NCI-H1694 (cell line): ENCODE data around the gene NRG3.
"Not testable (repeated sequence)": the region's sequence is repeated elsewhere in the genome, so short reads cannot be mapped to it uniquely, and the experiment has no call there.

Experiments used
- DNase-seq: peaks from one replicate; lab custom pipeline; 2025; lab: John Stamatoyannopoulos, UW

Gene NRG3

DNA sequence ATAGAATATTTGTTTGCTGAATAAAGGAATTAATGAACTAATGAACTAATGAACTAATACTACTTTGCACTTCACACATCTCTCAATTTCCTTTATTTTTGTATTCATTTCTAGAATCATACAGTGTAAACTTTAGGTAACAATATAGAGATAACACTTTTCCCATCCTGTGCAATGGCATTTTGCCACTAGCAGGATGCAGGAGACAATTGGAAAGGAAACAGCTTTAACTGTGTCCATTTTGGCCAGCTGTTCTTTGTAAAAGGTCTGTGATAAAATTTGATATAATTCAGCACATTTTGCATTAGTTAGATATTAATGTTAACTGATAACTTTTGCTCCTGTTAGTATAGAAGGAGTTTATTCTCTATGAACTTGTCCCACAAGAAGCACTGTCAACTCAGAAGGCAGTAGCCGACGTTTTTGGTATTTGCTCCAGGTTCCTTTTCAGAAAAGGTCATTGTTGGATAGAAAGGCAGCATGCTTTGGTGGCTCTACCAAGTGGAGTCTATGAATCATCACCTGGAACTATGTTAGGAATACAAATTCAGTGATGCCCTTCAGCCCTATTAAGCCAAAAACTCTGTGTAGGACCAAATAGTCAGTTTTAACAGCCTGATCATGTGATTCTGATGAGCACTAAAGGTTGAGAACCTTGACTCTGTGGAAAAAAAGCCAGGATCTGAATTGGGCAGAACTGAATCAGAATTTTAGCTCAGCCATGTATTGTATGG is 86.6 kb downstream of the NRG3 start:
- DNase-seq, result no peak

DNA sequence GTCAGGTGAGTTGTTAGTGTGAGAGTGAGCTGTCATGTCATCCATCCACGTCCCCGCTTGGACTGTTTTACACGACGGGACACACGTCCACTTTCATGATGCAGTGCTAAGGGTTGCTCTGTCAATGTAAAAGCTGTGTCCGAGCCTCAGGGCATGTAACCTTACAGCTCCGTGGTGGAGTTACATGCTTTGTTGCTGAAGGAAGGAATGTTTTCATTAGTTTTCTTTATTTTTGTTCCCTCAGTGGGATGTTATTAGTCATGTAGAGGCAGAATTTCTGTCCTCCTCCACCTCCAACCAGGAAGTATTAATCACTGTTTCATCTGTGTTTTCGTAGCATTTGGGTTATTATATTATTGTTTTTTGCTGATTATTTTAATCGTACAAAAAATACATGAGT is 88.6 kb downstream of the NRG3 start:
- no peak for DNase-seq

DNA sequence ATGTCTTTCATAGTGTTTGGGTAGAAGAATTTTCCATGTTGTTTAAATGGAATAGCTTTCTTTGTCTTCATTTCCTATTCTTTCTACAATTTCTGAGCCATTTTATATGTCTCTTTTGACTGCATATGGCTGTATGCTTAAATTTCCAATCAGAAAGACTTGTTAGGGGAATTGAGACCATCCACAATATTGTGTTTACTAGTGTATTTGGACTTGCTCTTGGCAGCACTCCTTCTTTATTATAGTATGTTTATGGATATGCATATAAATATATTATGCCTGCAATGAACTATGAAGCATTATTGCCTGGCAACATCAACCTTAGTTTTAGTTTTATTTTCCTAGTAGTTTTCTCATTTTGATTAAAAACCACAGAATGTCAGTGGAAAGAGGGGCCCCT is 92.7 kb downstream of the NRG3 start:
- no peak for DNase-seq

DNA sequence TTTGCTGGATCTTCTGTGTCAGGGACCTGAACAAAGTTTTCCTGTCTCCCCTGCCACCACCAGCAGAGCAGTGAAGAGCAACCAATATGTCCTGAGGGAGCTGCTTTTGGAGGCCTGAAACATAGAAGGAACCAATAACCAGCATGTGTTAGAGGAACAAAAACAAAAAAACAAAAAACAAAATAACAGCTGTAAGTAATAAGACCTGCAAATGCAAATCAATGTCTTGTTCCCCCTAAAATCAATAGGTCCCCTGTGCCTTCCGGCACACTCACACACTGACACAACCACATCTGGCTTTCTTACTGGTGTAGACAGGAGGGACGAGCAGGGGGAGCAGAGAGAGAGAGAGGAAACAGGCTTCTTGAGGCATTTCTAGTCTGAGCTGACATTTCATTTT is 94.1 kb downstream of the NRG3 start:
- no peak for DNase-seq

DNA sequence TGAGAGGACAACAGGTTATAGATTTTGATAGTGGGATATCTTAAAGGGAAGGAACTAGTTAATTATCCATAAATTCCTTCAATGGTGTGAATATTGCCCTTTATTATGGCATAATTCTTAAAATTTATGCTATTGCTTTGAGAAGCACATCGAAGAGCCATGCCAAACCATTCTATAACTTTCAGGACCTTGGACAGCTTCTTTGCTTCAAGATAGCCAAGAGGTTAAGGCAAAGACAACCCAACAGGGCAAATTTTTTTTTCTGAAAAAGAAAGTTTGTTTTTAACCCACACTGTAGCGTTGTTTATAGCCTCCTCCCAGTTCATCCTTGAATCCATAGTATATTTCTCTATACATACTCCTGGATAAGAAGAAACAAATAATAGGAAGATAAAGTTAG is 103.2 kb downstream of the NRG3 start:
- DNase-seq, result no peak

DNA sequence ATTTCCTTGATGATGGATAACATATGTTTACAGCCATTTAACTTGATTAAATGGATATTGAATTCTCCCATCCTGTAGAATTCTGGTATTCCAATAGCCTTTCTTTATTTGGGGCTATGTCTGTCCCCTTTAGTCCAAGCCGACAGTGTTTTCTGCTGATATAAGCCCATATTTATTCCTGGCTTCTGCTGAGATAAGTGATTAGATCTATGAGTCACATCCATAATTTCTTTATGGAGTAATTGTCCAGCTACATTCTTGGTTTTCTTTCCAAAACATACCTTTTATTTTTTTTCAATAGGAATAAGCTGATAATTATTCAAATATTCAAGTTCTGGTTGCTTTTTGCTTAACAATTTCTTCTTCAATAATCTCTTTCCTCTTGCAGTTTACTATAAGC is 106.7 kb downstream of the NRG3 start:
- no peak for DNase-seq

DNA sequence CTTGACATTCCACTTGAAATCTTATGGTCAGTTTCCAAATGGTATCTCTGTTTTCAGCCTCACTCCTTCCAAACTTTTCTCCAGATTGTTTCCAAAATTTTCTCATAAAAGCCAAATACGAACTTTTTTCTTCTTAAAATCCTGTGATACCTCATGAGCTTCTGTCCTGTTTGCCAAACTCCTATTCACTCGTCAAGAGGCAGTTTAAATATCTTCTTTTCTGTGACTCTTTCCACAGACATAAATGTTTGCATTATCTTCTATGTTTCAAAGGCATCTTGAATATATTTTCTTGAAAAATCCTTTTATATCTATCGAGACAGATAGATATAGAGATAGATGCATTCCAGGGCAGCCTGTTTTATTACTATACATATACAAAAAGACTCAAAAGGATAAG is 109.4 kb downstream of the NRG3 start:
- DNase-seq, result no peak

DNA sequence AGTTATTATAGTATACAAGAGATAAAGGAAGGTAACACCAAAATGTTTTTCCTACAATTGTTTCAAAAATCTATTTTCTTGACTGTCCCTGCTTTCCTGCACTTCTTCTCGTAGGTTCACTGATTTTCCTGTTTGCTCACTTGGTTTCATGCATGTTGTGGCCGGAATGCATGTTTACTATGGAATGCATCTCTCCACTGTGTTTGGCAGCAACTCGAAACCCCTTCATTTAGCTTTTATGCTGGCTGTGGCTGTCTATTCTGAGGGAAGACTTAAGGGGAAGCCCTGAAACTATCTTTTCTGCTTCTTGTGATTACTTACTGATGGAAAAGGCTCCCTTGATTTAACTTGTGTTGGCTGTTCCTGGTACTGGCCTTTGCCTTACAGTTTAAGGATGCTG is 120.3 kb downstream of the NRG3 start:
- DNase-seq, result no peak

DNA sequence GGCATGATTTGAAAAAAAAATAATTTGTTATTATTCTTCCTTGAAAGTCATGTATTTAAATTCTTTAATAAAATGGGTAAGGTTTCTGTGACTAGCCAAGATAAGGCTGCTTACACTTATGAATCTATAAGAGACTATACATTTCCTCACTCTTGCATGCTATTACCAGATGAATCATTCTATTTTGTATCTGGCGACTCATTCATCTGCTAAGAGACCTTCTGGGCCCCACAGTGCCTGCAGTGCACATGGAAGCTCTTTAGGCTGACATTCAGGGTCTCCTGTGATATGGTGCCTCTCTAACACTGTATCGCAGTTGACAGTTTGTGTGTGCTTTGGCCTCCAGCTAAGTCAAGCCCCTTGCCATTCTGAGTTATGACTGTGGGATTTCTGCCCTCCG is 121.9 kb downstream of the NRG3 start:
- no peak for DNase-seq

DNA sequence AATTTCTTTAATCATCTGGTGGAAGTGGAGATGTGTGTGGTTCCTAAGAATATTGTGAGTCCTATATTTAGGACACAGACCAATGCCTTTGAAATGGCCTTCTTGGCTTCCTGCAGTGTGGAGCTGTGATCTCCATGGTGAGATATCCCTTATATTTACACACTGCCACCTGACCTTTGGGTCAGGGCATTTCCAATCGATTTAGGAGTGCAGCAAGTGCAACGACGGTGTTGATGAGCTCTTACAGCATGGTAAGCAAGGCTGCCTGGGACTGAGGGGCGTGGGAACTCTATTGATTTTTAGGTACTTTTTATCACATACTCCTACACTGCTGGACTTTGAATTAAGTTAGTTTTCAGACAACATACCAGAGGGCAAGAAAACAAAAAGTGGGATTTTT is 146.0 kb downstream of the NRG3 start:
- DNase-seq, result no peak

DNA sequence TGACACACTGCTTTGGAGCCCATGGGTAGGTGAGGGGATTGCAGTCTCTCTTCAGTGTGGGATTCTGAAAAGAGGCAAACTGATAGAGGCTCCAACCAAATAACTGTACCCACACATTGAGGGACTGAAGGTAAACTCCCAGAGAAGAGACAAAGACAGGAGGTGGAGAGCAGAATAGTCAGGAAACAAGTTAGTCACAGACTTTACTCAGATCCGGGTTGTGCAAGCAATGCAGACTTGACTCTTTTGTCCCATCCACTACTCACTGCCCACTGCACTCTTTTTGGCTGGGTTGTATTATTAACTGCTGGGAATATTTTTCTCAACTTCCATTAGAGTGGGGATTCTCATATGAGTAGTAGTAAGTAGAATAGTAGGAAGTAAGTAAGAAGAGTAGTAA is 152.7 kb downstream of the NRG3 start:
- DNase-seq, result no peak

DNA sequence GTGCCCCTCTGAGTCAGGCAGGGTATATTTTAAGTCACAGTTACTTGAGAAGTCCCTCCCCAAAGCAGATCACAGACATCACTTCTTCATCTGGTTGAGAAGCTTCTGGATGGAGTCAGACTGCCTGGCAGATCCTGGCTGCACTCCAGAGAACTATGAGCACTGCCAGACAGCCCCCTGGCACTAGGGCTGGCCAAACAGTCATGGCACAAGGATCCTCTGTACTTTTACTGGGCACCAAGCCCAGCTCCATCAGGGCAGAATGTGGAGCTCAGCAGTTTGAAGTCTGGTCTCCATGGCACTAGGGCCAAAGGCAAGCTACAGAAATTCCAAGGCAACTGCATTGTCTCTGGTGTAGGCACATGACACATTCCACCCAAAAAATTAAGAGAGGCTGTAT is 162.1 kb downstream of the NRG3 start:
- no peak for DNase-seq

DNA sequence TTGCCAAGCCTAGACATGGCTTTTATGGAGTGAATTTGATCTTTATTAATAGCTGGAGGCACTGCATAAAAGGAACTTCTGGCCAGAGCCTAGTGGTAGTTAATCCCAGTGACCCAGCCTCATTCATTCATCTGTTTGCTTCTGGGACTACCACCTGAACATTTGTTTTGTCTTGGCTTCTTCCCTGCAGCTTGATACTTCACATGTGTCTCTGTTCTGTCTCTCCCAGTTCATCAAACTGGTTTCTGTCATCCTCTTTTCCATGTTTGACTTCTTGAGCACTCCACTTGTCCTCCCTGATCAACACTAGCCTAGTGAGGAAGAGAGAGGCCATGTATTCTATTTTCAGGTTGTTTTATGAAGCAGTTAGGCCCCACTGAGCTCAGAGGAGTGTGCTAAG is 163.6 kb downstream of the NRG3 start:
- DNase-seq, result no peak

DNA sequence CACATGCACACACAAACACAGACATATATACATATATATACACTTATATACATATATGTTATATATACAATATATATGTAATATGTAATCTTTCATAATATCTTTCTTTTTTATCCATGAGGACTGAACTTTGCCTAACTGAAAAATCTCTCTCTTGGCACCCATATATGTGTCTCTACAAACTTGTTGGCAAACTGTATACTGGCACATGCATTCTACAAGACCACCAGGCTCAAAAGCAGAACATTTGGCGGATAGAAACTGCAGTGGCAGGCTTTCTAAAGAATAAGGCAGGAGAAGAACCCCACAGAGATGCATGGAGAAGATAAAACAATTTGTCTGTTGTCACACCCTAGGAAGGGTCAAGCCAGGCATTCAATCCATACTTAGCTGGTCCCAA is 165.3 kb downstream of the NRG3 start:
- DNase-seq, result no peak

DNA sequence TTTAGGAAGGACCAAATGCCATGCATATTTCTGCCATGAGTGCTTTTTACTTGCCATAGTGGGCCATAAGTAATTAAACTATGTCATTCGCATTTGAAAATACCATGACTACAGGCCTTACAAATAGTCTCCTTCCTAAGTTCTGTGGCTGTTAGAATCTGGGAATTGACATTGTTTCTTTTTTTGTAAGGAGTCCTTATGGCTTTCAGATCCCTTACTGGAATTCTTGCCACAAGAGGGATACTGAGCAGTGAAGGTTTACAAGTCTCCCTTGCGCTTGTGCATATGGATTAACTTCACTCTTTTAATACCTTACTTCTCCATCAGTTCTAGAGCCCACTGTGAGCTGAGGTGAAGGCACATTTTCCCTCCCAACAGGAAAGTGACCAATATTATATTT is 166.0 kb downstream of the NRG3 start:
- no peak for DNase-seq

DNA sequence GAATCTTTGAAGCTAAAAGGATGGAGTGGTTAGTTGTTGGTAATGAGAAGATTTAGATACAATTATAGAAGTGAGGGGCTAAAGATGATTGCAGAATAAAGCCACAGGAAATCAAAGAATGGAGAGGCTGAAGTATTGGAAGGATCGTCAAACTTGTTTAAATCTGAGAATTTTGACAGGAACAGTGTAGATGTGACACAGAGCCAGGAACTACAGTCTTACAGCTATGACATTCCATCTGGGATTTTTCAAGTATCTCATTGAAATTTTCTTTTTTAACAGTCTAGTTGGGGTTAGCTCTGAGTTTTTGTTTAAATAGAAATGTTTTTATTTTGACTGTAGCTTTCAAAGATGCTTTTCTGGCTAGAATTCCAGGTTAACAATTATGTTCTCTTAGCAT is 181.4 kb downstream of the NRG3 start:
- DNase-seq, result no peak

DNA sequence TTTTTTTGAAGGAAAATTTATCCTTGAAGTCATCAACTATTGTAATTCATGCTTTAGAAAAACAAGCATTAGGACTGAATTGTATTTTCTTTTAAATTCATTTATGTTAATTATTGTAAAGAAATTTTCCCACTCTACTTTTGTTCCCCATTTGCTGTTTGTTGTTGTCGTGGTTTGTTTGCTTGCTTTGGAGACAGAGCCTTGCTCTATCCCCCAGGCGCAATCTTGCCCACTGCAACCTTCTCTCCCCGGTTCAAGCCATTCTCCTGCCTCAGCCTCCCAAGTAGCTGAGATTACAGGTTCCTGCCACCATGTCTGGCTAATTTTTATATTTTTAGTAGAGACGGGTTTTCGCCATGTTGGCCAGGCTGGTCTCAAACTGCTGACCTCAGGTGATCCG is 192.2 kb downstream of the NRG3 start:
- not testable (repeated sequence) for DNase-seq

DNA sequence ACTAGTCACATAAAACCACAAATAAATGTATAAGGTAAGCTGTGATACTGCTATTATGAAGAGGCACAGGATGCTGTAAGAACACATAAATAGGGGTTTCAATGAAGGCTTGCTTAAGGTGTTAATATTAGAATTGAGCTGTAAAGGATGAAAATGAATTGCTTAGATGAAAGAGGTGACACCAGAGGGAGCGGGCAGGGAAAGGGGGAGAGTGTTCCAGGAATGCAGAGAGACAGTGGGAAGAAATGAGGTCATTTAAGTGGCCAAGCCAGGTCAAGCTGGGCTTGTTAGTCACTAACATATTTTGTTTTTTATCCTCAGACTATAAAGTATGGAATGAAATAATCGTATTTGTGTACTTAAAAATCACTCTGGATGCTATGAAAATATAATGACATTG is 193.5 kb downstream of the NRG3 start:
- no peak for DNase-seq

DNA sequence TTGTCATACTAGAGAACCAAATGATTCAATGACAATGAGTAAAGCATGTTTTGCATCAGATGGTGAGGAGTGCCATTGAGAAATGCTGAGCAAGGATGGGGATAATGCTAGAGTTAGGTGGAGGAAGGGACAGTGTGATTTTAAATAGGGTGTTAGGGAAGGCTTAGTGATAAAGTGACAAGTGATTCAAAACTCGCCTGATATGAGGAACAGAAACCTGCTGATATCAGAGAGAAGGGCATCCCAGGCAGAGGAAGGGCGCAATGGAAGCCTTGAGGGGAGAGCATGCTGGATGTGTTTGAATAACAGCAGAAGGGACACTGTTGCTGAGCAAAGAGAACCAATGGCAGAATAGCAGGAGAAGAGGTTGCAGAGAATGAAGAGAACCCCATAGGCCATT is 196.2 kb downstream of the NRG3 start:
- DNase-seq, result no peak

DNA sequence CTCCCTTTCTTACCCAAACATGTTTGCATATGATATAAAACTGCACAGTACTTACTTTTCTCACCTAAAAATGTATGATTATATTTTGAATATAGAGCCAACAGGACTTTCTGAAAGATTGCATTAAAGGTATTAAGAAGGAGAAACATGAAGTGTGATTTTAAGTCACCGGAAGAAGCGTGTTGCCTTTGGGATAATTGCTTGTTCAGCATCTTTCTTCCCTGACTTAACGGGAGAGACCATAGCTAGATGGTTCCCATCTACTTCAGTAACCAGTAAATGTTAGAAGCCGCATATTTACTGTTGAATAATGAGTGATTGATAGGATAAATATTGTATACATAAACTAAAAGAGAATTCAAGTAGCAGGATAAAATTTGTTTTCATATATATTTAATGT is 197.1 kb downstream of the NRG3 start:
- DNase-seq, result no peak

DNA sequence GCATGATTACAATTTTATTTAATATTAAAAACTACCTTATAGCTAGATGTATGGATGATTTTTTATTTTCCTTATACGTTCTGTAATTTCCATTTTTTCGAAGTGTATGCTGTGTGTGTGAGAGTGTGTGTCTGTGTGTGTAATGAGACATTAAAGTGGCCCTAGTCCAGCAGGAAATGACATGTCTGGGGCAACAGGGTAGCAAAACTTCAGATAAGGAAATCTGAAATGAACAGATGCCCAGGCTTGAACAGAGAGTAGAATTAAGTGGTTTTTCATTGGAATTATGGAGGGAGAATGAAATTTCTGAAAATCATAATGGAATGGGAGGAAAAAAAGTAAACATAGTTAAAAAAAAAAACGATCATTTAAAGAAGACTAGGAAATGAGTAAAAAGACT is 200.6 kb downstream of the NRG3 start:
- DNase-seq, result no peak

DNA sequence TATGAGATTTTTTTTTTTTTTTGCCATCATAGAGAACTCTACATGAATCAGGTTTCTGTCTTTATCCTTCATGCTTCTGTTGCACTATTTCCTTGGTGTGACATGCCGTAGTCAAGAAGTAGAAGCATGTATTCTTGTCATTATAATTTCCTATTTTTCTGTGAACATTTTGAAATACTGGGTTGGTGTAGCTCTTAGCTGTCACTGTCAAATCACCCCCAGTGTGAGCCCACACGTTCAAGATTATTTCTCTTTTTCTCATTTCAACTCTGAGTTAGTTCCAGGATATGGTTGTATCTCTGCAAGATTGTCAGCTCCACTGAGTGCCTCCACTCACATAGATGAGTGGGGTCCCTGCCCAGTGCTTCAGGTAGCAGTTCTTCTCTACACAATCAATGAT is 209.5 kb downstream of the NRG3 start:
- no peak for DNase-seq

DNA sequence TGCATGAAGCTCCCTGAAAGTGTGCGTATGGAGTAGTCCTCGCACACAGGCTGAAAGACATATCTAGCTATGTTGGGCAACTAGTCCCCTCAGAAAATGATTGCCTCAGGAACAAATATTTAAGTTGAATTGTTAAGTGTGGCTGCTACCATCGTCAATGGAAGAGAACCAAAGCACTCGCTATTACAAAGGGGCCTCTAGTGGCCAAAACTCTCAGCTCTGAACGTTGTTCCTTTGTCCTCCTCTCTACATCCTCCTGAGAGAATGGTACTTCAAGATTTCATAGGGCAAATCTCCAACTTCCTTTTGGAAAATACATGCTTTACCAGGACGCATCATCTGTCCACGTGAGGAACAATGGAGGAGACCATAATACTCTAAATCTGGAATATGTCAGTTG is 209.9 kb downstream of the NRG3 start:
- no peak for DNase-seq

DNA sequence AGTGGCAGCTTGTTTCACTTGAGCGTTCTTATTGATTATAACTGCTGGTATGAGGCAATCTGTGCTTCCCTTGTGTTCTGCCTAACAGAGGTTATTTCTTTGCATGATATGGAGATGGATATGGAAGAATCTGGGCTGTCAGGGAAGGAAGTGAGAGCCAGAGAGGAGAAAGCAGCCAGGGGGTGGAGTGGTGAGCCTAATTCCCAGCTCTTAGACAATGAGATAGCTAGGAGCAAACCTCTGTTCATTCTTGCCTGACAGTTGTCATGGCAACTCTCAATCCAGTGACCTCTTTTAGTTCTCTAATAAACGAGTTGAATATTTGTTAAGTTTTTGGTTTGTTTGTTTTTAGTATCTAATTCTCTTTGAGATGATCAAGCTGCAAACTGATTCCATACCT is 214.3 kb downstream of the NRG3 start:
- no peak for DNase-seq

DNA sequence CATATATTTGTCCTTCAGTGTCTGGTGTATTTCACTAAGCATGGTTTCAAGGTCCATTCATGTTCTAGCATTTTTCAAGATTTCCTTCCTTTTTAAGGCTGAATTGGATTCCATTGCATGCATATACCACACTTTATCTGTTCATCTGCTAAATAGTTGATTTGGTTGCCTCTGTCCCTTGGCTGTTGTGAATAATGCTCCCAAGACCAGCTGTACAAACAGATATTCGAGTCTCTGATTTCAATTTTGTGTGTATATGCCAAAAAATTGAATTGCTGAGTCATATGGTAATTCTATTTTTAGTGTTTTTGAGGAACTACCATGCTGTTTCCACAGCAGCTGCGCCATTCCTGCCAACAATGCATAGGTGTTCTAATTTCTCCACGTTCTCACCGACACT is 216.4 kb downstream of the NRG3 start:
- DNase-seq, result no peak
